Activated CD8-positive, alpha-beta memory T cell treated with anti-CD3 and anti-CD28 coated beads, Interleukin-2, amount 50 U/mL, for 4 hours (primary cell): Measurements from ENCODE around the gene COL26A1.

Experiments
- DNase-seq: peaks from one replicate; pipeline ENCODE4 v3.0.0-alpha.2; 2020

The COL26A1 gene

GRCh38 chr7:101537205-101537604 is 174.5 kb downstream of the COL26A1 start:
- DNase-seq: no peak

GRCh38 chr7:101537935-101538595 is 175.4 kb downstream of the COL26A1 start:
- DNase-seq: no peak

DNA sequence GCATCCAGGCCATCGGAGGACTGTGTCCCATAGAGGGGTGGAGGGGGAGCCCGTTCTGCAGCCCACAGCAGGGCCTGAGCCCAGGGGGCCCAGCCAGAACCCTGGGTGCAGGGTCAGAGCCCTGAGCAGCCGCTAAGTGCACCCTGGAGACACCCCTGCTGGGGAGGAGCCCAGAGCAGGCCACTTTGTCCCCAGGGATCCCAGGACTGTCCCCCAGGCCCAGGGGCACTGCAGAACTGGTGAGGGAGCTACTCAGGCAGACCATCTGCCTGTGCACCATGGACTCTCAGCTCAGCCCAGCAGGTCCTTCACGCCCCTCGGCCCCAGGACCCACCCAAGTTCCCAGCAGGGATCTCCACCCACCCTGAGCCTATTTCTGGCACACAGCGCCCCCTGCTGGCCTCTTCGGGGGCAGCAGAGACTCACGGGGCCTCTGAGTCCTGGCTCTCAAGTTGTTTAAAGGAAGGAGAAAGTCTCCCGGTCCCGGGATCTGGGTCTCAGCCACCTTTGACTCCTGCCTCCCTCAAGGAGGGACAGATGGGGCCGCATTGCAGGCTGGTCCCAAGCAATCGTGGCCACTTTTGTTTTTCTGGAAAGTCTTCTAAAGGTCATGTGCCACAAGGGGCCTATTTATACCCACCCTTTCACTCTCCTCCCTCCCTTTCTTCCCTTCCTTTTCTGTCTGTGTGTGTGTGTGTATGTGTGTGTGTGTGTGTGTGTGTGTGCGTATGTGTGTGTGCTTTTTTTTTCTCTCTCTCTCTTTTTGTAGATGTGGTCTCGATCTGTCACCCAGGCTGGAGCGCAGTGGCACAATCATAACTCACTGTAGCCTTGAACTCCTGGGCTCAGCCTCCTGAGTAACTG is 176.2 kb downstream of the COL26A1 start:
- DNase-seq: peak; percentile 56

DNA sequence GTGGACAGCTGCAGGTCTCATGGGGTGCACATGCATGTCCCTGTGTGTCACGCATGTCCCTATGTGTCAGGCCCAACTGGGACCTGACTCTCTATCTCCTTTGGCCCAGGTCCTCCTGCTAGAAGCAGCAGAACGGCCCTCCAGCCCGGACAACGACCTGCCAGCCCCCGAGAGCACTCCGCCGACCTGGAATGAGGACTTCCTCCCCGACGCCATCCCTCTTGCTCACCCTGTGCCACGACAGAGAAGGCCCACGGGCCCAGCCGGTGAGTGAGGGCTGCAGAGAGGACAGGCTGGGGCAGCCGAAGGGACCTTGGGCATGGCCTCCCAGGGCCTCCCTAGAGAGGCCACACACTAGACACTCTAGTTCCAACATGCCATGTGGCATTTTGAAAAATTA is 177.1 kb downstream of the COL26A1 start:
- no peak for DNase-seq

- peak; percentile 81 for DNase-seq
Measured at GRCh38 chr7:101542527-101543241, 180.0 kb downstream of the COL26A1 start.

DNA sequence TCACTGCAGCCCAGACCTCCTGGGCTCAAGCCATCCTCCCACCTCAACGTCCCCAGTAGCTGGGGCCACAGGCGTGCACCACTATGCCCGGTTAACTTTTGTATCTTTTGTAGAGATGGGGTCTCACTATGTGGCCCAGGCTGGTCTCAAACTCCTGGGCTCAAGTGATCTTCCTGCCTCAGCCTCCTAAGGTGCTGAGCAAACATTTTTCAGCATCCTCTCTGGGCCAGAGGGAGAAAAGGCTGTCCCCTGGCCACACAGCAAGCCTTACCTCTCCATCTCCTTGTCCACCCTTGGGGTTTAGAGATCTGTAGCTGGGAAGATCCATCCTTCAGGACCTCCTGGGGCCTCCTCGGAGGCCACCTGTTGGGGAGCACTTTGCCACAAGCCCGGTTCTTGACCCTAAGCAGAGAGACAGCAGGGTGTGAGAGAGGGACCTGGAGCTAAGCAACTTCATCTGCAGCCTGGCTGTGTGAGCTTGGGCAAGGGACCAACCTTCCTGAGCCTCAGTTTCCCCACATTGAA is 180.6 kb downstream of the COL26A1 start:
- no peak for DNase-seq

DNA sequence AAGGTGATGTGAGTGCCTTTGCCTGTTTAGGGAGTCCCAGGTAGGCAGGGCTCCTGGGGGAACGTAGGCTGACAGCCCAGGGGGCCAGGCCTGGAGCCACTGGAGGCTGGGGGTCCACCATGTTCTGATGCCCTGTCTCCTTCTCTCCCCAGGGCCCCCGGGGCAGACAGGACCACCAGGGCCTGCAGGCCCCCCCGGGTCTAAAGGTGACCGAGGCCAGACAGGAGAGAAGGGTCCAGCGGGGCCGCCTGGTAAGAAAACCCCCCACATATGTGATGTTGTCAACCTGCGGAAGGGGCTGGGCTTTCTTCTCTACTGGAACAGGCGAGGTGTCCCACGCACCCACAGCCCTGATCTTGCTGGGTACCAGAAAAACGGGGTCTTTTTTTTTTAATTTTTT is 181.2 kb downstream of the COL26A1 start:
- no peak for DNase-seq

- DNase-seq: no peak
Measured at GRCh38 chr7:101545441-101546190, 182.9 kb downstream of the COL26A1 start.

GRCh38 chr7:101546308-101546936 is 183.7 kb downstream of the COL26A1 start:
- DNase-seq: peak; percentile 1

- DNase-seq: peak; percentile 3
Measured at GRCh38 chr7:101547022-101547915, 184.6 kb downstream of the COL26A1 start.

- peak; percentile 4 for DNase-seq
Measured at GRCh38 chr7:101547916-101548661, 185.4 kb downstream of the COL26A1 start.

- DNase-seq: peak; percentile 6
Measured at GRCh38 chr7:101549734-101550133, 187.1 kb downstream of the COL26A1 start.

DNA sequence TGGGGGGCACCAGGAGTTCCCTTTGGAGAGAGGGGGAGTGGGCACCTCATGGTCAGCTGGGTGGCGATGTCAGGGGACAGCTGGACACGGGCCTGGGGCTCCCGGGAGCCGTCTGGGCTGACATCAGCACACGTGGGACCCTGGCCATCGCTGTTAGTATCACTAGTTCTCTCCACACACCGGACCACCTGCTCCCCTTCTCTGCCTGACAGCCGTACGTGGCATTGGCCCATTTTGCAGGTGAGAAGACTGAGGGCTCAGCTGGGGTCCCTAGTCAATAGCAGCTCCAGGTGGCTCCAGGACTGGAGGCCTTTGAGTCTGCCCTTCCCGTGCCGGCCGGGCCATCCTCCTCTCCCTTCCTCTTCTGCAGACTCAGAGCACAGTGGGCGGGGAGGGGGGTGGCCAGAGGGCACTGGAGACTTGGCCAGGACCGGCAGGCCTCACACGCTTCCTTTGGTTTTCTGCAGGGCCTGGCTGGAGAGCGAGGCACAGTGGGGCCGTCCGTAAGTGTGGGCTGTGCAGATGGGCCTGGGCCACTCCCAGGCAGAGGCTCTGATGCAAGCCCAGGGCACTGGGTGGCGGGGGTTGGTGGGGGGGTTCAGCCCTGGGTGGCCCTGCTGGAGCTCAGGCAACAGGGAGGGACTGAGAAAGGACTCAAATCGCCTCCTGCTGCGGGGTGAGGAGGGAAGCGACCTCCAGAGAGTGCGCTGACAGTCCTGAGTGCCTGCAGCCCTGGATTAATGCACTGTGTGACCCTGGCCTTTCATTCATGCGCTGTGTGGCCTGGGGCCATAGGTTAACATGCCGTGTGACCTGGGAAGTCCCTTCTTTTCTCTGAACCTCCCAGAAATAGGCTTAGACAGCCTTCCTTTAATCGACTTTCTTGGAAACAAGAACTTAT is 188.2 kb downstream of the COL26A1 start:
- DNase-seq: no peak

DNA sequence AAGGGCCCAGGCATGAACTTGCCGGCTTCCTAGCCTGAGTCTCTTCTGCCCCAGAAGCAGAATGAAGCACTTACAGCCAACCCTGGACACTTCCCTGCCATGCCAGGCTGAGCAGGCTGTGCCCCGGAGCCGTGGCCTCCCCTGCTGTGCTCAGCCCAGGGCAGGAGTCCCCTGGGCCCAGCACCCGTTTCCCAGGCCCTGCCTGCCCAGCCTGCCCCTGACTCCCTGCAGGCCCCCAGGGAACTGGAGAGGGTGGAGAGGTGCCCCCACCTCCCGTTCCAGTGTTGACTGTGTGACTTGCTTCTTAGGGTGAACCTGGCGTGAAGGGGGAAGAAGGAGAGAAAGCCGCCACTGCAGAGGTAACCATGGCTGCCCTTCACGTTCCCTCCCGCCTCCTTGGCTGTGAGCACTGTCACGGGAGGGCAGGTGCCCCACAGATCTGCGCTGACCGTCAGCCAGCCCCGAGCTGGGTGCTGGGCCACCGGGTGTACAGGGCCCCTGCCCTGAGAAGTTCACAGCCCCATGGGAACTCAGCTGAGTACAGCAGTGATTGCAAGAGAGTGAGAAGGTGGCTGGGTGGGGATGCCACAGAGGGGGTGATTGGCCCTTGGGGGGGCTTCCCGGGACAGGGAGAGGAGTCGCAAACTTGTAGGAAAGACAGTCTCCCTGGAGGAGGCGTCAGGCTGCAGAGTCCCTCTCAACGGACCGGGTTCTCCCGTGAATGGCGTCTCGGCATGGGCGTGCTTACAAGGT is 190.5 kb downstream of the COL26A1 start:
- DNase-seq: no peak

DNA sequence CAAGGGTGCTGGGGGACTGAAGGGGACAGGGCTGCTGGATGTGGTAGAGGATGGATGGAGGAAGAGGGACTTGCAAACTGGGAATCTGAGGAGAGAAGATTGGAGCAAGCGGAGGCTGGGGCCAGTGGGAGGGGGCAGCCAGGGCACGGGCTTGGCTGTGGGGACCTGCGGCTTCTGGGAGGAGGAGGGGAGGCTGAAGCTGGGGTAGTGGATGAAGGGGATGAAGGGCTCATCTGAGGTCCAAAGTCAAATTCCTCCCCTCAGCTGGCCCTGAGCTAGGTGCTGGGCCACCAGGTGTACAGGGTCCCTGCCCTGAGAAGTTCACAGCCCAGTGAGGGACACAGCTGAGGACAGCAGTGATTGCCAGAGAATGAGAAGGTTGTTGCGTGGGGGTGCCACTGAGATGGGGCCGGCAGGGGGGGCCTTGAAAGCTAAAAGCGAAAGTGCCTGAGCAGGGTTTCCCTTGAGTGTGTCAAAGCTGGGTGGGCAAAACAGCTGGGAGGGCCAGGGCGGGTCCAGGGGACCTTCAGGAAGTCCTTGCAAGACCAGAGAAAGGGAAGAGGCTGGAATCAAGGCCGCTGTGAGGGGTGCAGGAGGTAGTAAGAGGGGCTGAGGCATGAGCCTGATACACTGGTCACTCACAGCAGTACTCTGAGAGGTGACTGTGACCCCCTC is 191.2 kb downstream of the COL26A1 start:
- DNase-seq: no peak

- DNase-seq: no peak
Measured at GRCh38 chr7:101554584-101555268, 192.1 kb downstream of the COL26A1 start.

DNA sequence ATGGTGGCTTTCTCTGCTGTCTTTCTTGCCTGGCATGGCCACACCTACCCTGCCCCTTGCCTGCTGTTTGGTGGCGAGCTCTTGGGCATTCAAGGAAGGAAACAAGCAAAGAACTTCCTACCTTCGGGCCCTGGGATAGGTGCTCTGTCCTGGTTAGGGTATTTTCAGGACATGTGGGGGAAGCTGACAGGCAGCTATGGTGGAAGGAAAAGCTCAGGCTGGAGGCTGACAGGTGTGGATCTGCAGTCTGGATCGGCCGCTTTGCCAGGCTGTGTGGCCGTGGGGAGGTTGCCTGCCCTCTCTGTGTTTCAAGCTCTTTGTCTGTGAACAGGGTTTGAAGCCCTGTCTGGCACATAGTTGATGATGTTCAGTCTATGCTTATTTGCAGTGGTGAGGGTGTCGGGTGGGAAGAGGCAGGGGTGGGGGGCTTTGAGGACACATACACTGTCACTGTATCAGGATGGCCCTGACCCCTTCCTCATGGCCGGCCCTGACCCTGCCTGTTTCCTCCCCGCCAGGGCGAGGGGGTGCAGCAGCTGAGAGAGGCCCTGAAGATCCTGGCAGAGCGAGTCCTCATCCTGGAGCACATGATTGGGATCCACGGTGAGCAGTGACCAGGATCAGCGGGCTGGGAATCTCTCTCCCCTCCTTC is 192.7 kb downstream of the COL26A1 start:
- DNase-seq: no peak
